ENCODE data around the gene MAMDC4.

DNA sequence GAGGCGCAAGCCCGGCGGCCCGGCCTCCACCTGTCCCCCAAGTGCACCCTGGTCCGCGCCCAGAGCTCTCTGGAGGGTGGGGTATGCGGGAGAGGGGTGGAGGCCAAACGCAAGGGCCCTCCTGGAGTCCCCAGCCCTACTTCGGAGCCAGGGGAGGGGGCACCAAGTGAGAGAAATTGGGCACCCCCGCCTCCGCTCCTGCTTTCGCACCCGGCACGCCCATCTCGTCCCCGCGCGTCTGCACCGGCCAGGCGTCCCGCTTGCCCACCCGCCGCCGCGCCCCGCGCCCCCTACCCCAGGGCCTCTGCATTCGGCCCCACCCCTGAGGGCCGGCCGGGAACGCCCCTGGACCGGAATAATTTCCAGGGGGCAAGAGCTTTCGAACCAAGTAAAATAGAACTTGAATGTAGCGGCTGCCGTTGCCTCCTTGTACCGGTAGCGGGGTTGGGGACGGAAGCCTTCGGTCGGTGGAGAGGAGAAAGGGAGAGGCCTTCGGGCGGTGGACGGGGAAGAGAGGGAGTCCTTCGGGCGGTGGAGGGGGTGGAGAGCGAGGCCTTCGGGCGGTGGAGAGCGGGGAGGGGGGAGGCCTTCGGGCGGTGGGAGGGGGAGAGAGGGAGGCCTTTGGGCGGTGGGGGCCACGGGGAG, 3.6 kb upstream of the MAMDC4 start:
- no peak for TF ChIP-seq EZH2 (optimal IDR thresholded peaks at IDR 0.05; ENCODE audit: low read depth, low read length)
- TF ChIP-seq, protein P1, sequence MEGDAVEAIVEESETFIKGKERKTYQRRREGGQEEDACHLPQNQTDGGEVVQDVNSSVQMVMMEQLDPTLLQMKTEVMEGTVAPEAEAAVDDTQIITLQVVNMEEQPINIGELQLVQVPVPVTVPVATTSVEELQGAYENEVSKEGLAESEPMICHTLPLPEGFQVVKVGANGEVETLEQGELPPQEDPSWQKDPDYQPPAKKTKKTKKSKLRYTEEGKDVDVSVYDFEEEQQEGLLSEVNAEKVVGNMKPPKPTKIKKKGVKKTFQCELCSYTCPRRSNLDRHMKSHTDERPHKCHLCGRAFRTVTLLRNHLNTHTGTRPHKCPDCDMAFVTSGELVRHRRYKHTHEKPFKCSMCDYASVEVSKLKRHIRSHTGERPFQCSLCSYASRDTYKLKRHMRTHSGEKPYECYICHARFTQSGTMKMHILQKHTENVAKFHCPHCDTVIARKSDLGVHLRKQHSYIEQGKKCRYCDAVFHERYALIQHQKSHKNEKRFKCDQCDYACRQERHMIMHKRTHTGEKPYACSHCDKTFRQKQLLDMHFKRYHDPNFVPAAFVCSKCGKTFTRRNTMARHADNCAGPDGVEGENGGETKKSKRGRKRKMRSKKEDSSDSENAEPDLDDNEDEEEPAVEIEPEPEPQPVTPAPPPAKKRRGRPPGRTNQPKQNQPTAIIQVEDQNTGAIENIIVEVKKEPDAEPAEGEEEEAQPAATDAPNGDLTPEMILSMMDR (IDR thresholded peaks at IDR 0.05; ENCODE audit: low read length): no peak
- no peak for TF ChIP-seq EZH2phosphoT487 (IDR thresholded peaks at IDR 0.05; ENCODE audit: low read length)

Data from MM.1S (cell line).